ENCODE measurements around the gene CFAP74. TPM values are rescaled to one million over a fixed set of nuclear protein-coding genes. Genes with fewer than 3 reads are reported as not detected.

The CFAP74 gene
- total RNA-seq, 1 experiment from 2014 or later = not detected

DNA sequence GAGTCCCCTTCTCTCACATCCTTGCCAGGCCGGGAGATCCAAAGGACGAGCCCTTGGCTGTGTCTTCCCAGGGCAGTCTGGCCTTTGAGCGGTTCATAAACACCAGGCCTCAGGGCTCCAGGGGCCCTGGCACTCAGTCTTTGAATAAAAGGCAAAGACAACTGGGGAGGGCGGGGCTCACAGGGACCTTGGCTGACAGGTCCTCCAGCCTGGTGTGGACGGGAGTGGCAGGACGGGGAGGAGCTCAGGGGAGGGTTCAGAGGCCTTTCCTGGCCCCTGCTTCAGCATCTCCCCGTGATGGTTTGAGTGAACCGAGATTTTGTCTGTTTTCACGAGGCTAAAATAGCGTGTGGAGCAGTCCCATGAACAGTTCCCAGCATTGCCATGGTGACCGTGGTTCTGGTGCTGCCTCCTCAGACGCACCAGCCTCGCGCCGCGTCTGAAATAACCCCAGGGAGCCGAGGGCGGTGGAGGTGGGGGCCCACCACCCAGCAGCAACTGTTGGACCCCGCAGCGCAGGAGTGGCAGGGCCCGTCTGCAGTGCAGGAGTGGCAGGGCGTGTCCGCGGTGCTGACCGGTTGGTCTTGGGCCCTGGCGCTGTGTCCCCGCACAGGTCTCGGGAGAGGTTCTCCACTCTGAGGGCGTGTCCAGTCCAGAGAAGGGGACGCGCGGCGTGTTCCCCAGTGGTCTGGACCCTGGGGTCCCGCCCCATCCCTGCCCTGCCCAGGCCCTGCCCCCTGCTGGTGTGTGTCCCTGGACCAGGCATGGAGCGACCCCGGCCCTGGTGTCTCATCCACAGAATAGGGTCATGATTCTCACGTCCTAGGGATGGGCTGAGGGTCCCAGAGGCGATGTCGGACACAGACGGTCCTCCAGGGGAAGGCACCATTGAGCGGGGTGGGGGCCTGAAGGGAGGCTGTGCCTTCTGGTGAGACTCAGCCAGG, 39.5 kb upstream of the CFAP74 start:
- DNase-seq (ENCODE audit: low spot score) = no peak

DNA sequence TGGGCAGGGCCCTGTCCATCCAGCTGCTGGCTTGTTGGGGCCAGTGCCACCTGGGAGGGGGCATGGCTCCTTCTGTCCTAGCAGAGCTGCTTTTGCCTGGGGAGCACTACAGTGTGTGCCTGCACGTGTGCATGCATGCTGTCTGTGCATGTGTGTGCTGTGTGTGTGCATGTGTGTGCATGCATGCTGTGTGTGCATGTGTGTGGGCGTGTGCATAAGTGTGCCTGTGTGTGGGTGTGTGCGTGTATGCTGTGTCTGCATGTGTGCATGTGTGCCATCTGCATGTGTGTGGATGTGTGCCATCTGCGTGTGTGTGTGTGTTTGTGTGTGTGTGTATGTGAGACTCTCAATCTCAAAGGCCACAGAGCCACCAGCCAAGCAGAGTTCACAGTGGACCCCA, 38.3 kb upstream of the CFAP74 start:
- no peak for DNase-seq (ENCODE audit: low spot score)

DNA sequence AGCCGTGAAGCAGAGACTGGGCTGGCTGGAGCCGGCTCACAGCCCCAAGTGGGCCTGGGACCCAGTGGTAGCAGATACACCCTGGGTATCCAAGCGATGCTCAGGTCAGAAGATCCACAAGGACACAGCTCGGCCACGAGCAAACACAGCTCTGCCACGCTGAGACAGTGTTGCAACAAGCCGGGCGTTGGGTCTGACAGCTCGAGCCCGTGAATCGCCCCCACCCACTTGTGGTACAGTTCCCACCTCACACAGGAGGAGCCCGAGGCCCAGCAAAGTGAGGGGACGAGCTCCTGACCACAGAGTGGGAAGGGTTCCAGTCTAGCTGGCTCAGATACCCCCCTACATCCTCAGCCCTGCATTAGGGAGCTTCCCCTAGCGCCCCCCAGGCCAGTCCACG, 37.7 kb upstream of the CFAP74 start:
- no peak for DNase-seq (ENCODE audit: low spot score)

DNA sequence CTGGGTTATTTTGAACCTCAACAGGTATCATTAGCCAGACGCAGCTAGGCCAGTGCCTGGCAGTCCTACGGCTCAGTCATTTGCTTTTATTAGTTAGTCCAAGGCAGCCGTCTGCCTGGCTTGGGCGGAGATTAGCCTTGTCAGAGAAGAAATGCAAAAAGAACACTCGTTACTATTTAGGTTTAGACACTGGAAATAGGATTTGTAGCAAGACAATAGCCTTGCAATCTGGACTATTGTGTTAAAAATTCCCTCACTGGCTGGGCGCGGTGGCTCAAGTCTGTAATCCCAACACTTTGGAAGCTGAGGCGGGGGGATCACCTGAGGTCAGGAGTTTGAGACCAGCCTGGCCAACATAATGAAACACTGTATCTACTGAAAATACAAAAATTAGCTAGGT, 35.7 kb upstream of the CFAP74 start:
- DNase-seq (ENCODE audit: low spot score) = no peak

DNA sequence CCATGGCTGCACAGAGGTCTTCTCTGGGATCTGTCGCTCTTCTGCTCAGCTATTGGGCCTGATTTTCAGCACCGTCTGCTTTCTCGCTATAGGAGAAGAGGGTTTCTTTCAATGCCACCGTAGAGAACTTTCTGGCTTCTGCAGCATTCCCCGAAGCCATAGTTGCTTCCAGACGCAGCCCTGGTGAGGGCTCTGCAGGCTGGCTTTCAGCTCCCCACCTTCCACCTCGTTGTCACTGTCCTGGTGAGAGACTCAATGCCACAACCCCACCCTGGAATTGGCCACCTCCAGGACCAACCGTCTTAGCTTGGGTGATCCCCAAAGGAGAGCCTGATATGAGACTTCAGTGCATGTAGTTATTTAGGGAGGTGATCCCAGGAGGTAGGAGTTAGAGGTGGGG, 34.6 kb upstream of the CFAP74 start:
- DNase-seq (ENCODE audit: low spot score) = no peak

DNA sequence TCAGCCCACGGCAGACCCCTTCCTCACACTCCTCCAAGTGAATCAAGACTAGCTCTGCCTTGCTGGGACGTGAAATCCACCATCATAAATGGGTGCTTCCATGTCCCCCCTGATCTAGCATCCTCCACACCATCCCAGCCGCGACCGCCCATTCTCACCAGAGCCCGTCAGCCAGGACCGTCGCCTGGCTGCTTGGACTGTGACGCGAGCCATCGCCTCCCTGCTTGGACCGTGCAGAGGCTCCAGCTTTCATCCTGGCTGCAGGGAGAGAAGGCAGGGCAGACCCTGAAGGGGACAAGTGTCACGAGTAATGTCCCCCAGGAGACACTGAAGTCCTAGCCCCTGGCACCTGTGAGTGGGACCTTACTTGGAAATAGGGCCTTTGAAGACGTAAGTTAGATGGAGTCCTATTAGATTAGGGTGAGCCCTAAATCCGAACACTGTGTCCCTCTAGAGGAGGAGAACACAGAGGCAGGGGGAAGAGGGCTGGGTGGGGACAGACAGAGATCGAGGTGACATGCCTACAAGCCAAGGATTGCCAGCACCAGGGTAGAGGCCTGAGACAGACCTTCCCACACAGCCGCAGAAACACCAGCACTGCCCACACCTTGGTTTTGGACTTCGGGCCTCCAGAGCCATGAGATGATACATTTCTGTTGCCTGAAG, 33.9 kb upstream of the CFAP74 start:
- DNase-seq (ENCODE audit: low spot score) = no peak

DNA sequence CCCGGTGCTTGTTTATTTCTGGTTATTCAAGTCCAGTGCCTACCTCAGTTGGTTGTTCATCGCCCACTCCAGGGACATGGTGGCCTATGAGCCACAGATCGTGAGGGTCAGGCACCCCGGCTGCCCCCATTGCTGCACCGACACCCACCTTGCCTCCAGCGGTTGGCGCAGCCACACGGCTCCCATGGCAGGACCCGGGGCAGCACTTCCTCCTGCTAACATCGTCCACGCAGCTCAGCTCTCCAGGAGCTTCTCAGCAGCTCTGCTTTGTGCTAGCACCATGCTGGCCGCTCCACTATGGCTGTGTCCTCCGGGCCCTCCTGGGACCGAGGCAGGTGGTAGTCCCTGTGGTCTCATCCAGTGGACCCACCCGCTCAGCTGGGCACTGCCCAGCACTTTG, 32.7 kb upstream of the CFAP74 start:
- DNase-seq (ENCODE audit: low spot score) = no peak

DNA sequence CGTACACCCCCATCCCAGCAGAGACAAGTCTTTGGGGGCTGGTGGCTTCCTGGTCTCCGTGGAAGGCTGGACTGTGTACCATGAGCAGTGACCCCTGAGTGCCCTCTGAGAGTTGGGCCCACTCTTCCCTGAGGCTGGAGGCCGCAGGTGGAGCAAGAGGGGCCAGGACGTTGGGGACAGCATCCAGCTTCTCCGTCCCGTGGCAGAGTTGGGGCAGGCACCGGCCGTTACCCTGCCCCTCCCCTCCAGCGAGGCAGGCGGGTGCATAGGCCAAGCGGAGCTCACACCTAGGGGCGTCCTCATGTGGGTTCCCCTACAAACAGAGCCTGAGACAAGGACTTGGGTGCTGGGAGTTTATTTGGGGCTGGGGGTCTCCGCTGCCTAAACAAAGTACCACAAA, 29.6 kb upstream of the CFAP74 start:
- no peak for DNase-seq (ENCODE audit: low spot score)

DNA sequence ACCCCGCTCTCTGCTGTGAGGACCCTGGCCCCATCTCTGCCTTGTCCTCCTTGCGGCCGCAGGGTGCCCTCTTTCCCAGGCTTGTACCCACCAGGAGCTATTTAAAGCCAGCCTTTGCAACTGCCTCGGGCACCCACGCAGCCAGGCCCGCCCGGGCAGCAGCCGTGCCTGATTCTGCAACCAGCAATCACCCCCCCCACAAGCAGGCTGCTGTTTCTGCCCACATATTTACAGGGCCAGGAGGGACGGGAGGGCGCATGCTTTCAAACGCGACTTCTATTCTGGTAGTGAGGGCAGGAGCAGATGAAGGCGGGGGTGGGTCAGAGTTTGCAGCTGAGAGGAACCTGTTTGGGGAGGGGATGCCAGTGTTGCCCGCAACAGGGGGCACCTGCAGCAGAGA, 29.2 kb upstream of the CFAP74 start:
- no peak for DNase-seq (ENCODE audit: low spot score)

DNA sequence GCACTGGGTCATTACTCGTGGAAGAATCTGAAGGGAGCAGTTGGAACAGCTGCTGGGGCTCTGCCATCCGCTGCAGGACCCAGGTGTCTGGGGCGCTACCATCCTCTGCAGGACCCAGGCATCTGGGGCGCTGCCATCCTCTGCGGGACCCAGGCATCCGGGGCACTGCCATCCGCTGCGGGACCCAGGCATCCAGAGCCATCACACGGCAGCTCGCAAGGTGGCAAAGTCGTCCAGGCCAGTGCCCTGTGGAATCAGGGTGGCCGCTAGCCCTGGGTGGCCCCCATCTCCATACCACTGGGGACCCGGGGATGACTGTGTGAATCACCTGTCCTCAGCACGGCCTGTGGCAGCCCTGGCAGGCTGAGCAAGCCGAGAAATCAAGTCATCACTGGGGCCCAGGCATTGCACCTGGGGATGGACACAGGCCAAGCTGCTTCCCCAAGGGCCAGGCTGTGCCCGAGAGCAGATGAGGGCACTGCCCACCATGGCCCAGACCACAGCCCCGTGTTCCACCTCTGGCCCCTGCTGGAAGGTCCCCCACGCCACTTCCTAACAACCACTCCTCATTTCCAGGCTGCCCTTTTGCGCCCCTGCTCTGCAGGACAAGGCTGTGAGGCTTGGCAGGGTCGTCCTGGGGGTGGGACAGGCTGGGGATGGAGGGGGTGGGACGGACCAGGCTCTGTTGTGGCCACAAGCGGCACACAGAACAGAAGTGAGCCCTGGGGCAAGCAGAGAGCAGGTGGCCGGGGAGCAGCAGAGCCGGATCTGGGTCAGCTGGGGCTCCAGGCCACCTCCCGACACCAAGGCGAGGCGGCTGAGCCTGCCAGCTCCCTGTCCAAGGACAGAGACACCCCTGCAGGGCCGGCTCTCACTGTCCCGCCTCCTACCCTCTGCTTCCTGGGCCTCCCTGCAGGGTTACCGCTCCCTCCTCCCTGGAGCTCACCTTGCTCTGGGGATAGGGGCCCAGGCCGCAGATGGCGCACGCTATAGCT, 28.3 kb upstream of the CFAP74 start:
- DNase-seq (ENCODE audit: low spot score) = no peak

DNA sequence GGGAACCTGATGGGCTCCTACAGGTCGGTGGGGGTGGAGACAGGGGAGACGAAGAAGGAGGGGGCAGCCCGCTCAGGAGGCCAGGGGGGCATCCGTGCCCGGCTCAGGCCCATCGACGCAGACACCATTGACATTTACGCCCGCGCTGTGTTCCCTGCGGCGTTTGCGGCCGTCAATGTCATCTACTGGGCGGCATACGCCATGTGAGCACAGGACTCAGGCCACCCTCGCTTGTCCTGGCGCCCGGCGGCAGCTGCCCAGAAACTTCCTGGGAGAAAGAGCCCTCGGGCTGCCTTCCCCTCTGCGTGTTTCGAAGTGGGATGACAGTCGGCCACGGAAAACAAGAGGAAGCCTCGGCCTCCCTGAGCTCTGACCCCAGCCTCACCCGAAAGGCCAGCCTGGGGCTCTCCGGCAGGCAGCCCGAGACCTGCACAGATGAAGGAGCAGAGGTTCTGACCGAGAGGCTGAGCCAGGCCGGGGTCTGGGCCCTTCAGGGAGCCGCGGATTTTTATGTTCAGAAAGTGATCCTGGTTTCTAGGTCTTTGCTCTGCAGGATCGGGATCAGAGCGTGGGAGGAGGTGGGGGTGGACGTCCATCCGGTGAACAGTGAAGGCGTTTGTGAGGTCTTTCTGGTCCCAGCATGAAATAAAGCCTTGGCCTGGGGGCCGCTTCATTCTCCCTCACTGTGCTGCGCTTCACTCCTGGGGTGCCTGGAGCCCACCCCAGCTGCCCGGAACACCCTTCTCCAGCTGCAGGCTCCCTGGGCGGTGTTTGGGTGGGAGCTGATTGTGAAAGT, 26.7 kb upstream of the CFAP74 start:
- DNase-seq (ENCODE audit: low spot score) = no peak

DNA sequence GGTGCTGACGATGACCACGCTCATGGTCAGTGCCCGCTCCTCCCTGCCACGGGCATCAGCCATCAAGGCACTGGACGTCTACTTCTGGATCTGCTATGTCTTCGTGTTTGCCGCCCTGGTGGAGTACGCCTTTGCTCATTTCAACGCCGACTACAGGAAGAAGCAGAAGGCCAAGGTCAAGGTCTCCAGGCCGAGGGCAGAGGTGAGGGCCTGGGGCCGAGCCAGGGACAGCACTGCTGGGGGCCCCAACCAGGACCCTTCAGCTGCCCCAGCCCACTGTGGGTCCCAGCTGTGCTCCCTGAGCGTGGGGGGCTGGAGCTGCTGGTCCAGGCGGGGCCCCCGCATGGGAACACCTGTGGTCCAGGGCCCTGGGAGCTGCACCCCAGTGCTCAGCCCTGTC, 26.0 kb upstream of the CFAP74 start:
- DNase-seq (ENCODE audit: low spot score) = no peak

DNA sequence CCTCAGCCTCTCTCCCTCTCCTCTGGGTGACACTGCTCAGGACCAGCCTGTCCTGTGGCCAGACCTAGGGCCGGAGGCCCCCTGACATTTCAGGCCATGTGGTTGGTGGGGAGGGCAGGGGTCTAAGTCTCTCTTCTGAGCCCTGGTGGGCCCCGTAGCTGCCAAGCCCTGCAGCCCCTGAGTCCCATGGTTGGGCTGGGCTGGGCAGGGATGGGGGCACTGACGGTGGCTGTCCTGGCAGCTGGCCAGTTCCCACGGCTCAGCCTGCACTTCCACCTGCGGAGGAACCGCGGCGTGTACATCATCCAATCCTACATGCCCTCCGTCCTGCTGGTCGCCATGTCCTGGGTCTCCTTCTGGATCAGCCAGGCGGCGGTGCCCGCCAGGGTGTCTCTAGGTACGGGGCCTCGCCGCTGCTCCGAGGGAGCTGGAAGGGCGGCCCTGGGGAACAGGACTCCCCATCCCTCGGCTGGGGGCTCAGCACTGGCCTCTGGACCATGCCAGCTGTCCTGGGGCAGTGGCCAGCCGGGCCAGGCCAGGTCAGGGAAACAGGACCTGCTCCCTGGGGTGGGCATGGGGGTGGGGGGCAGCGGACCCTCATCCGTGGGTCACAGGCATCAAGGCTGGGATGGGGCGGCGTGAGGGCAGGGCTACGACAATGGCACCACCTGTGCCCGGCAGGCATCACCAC, 25.4 kb upstream of the CFAP74 start:
- DNase-seq (ENCODE audit: low spot score) = no peak

DNA sequence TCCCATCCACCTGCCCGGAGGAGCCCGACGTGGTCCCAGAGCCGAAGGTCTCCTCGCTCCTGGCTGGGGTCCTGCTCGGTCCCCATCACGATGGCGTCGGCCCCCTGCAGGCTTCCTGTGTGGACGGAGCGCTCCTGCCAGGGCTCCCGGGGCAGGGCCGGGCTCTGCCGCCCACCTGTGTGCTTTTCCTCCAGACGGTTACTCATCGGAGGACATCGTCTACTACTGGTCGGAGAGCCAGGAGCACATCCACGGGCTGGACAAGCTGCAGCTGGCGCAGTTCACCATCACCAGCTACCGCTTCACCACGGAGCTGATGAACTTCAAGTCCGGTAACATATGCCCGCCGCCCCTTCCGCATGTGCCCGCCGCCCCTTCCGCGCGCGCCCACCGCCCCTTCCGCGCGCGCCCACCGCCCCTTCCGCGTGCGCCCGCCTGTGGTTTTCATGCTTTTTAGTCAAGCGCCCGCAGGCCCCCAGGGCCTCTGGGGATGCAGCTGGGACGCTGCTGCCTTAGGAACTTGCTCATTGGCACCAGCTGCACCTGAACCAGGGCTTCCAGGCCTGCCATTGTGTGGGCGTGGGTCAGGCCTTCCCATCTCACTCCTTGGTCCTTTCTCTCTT, 24.5 kb upstream of the CFAP74 start:
- DNase-seq (ENCODE audit: low spot score) = no peak

DNA sequence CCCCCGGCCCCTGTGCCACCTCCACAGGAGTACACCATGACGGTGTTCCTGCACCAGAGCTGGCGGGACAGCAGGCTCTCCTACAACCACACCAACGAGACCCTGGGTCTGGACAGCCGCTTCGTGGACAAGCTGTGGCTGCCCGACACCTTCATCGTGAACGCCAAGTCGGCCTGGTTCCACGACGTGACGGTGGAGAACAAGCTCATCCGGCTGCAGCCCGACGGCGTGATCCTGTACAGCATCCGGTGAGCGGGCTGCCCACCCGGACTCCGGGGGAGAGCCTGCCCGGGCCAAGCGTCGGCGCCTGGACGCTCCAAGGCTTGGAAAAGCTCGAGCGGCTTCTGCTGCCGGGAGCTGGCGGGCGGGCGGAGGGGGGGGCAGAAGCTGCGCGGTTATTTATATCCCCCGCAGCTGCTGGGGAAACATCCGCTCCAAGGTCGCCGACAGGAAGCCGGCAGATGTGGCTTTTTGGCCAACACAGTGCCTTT, 21.9 kb upstream of the CFAP74 start:
- DNase-seq (ENCODE audit: low spot score) = no peak

DNA sequence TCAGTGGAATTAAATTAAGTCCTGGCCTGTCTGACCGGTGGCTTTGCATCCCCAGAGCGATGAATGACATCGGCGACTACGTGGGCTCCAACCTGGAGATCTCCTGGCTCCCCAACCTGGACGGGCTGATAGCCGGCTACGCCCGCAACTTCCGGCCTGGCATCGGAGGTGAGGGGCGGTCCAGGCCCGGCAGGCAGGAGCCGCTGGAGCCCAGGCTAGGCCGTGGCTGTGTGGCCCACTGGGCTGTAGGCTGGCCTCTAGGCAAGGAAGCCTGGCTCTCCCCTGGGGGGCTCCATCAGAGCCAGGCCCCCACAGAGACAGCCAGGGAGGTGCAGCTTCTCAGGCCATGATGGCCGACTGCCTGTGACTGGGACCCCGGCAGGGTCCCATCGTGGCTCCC, 21.3 kb upstream of the CFAP74 start:
- DNase-seq (ENCODE audit: low spot score) = no peak

DNA sequence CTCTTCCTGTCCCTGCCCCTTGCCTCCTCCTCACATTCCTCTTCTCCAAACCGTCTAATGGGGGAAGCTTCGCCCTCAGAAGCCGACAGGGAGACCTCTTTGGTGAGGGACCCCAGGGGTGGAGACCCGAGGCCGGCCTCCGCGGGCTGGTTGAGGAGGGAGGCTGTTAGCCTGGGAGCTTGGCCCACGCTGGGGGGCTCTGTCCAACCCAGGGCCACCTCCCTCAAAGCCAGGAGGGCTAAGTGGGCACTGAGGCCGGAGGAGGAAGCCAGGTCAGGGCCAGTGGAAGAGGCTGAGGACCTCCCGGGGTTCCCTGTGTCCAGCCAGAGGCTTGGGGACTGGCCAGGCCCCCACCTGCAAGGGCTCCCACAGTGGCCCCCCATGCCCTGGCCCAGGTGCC, 20.9 kb upstream of the CFAP74 start:
- DNase-seq (ENCODE audit: low spot score) = no peak

DNA sequence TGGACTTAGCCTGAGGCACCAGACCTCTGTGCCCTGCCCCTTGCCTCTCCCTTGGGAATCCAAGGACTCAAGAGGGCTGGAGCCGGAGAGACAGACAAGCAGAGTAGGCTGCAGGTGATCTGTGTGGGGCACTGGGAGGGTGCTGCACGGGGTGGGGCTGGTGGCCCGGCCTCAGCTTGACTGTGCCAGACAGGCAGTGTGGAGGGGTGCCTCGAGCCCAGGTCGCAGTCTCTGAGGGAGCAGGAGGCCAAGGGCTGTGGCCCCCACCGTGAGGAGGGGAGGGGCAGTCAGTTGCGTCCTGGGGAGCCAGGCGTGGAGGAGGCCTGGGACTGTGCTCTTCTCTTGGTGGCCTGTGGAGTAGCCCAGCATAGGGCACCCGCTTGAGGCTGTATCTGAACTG, 19.6 kb upstream of the CFAP74 start:
- no peak for DNase-seq (ENCODE audit: low spot score)

DNA sequence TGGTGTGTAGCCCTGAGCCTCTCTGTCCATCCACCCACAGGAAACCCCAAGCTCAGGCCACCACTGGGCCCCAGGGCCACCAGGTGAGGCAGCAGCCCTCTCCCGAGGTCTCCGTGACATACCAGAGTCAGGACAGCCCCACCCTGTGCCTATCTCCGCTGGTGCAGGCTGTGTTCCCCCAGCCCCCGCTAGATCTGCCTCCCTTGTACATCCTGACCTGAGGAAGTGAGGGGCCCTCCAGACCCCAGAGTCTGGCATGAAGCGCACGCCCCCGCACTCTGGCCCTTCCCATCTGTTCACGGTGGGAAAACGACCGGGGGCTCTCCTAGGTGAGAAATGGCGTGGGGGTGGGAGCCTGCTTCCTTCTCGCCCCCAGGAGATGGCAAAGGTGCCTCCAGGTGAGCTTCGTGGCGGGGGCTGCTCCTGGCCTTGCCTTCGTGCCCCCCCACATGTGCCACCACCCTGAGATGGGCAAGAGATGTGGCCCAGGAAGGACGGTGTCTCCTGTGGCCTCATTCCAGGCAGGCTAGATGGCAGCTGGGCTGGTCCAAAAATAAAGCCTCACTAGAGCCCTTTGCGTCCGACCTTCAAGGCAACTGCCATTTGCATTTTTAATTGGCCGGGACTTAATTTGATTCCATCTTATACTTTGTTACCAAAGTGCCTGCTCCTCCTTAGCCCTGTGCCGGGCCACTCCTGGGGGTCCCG, 18.6 kb upstream of the CFAP74 start:
- DNase-seq (ENCODE audit: low spot score) = no peak

Measured in A172 (cell line).